Endothelial cell of umbilical vein (primary cell): ENCODE measurements around the gene SLC16A5. TPM values are rescaled to one million over a fixed set of nuclear protein-coding genes. Genes with fewer than 3 reads are reported as not detected.

Experiments
- BruUV-seq: library from RNA; stranded (reverse); fragments of 400-500 nt; replicated peaks from 2 replicates; lab custom pipeline; 2021; lab: Mats Ljungman, UMichigan
- CTCF ChIA-PET: fragments of 300-600, 350-600 bp; sonication (Branson Sonifier 250); formaldehyde crosslinking; loops from one replicate; lab custom pipeline; 2021; ENCODE audit warnings: antibody characterized with exemption, inconsistent platforms; lab: Charles Lee
- POLR2A ChIA-PET: fragments of 300-600, 350-600 bp; sonication (Branson Sonifier 250); formaldehyde crosslinking; loops from one replicate; lab custom pipeline; 2021; ENCODE audit warnings: antibody characterized with exemption, inconsistent platforms; lab: Charles Lee
- DNase-seq: peaks from one replicate; pipeline ENCODE4 v3.0.0-alpha.2; 2011; ENCODE audit warnings: low read depth, low spot score
- FAIRE-seq: peaks from 2 replicates; lab custom pipeline; 2011; peaks lifted over from hg19 to GRCh38; lab: Jason Lieb, UNC
- H2AFZ ChIP-seq: 2 replicates; pipeline ENCODE4 v1.6.0; 2012; ENCODE audit warnings: low read depth, low read length, control low read depth, inconsistent platforms
- H3K27ac ChIP-seq: 2 replicates; pipeline ENCODE4 v1.5.1; 2011; ENCODE audit warnings: low read depth, mild to moderate bottlenecking, control low read depth, low read length, moderate library complexity; ENCODE audit not compliant: insufficient read depth
- H3K27me3 ChIP-seq, 2 experiments: 2 replicates each; pipeline versions ENCODE4 v1.6.0 to v1.6.1; 2011; ENCODE audit warnings: low read length in 2 of 2, mixed read lengths in 1 of 2; ENCODE audit not compliant: control insufficient read depth in 2 of 2, insufficient read depth in 2 of 2
- H3K36me3 ChIP-seq, 2 experiments: 2 replicates in 1 of 2; 3 replicates in 1 of 2; pipeline ENCODE4 v1.5.1; 2011; ENCODE audit warnings: low read length in 2 of 2, mild to moderate bottlenecking in 1 of 2, moderate library complexity in 1 of 2; ENCODE audit not compliant: control insufficient read depth in 2 of 2, insufficient read depth in 2 of 2; ENCODE audit errors: extremely low read depth in 1 of 2
- H3K4me1 ChIP-seq: 3 replicates; pipeline ENCODE4 v1.5.1; 2011; ENCODE audit warnings: mild to moderate bottlenecking, low read length; ENCODE audit not compliant: control insufficient read depth, insufficient read depth; ENCODE audit errors: extremely low read depth
- H3K4me2 ChIP-seq: 2 replicates; pipeline ENCODE4 v1.6.1; 2011; ENCODE audit warnings: low read length, control low read depth, mixed read lengths; ENCODE audit not compliant: insufficient read depth
- H3K4me3 ChIP-seq, 3 experiments: fragments of 200-600 bp in 1 of 3; sonication (generic), shearing (Covaris generic) in 1 of 3; replicated peaks in 1 of 3; 2 replicates each; pipeline ENCODE4 v1.5.1; 2011 to 2016; ENCODE audit warnings: control low read depth in 3 of 3, low read length in 3 of 3, mild to moderate bottlenecking in 2 of 3, inconsistent platforms in 1 of 3, low read depth in 1 of 3, moderate library complexity in 1 of 3; ENCODE audit not compliant: insufficient read depth in 1 of 3
- H3K79me2 ChIP-seq: 2 replicates; pipeline ENCODE4 v1.6.0; 2012; ENCODE audit warnings: low read length, inconsistent platforms; ENCODE audit not compliant: control insufficient read depth, insufficient read depth
- H3K9ac ChIP-seq: replicated peaks from 2 replicates; pipeline ENCODE3; 2011; ENCODE audit warnings: low read length, control low read depth; ENCODE audit not compliant: insufficient read depth; ENCODE audit errors: extremely low read depth
- H3K9me1 ChIP-seq: replicated peaks from 3 replicates; pipeline ENCODE4 v1.6.0; 2011; ENCODE audit warnings: mild to moderate bottlenecking, low read length; ENCODE audit not compliant: control insufficient read depth, insufficient read depth; ENCODE audit errors: extremely low read depth
- H3K9me3 ChIP-seq: replicated peaks from 2 replicates; pipeline ENCODE4 v1.5.1; 2012; ENCODE audit warnings: low read length, inconsistent platforms; ENCODE audit not compliant: control insufficient read depth, insufficient read depth
- H4K20me1 ChIP-seq: replicated peaks from 2 replicates; pipeline ENCODE3; 2011; ENCODE audit warnings: mild to moderate bottlenecking, low read length; ENCODE audit not compliant: control insufficient read depth, insufficient read depth; ENCODE audit errors: extremely low read depth
- CTCF ChIP-seq, 2 donors: IDR thresholded peaks; 1 replicate in 1 of 2; 2 replicates in 1 of 2; pipeline ENCODE4 v1.5.1; 2011; ENCODE audit warnings: low read length in 2 of 2, mild to moderate bottlenecking in 2 of 2, moderate library complexity in 2 of 2, control low read depth in 1 of 2, inconsistent platforms in 1 of 2, low read depth in 1 of 2; ENCODE audit not compliant: insufficient read depth in 1 of 2; ENCODE audit errors: extremely low read depth in 1 of 2
- GATA2 ChIP-seq: IDR thresholded peaks from 2 replicates; pipeline ENCODE4 v1.7.0; 2011; ENCODE audit warnings: low read depth, mild to moderate bottlenecking, moderate library complexity, mixed read lengths, low read length; ENCODE audit not compliant: insufficient read length, insufficient read depth
- JUN ChIP-seq: IDR thresholded peaks from 2 replicates; pipeline ENCODE4 v1.6.1; 2011; ENCODE audit warnings: borderline replicate concordance, low read depth; ENCODE audit not compliant: insufficient read length, insufficient read depth
- MAX ChIP-seq: IDR thresholded peaks from 2 replicates; pipeline ENCODE4 v1.6.1; 2011; ENCODE audit not compliant: insufficient read depth, insufficient read length
- MYC ChIP-seq: IDR thresholded peaks from one replicate; pipeline ENCODE4 v1.6.1; 2011; ENCODE audit warnings: mild to moderate bottlenecking, low read depth, low read length
- POLR2A ChIP-seq: IDR thresholded peaks from 2 replicates; pipeline ENCODE4 v1.6.1; 2012; ENCODE audit warnings: low read depth, mild to moderate bottlenecking, control low read depth, low read length
- POLR2AphosphoS5 ChIP-seq: IDR thresholded peaks from 2 replicates; pipeline ENCODE4 v1.6.1; 2012; ENCODE audit warnings: low read depth, mild to moderate bottlenecking, control low read depth, low read length, moderate library complexity; ENCODE audit not compliant: insufficient read depth
- dilution Hi-C: fragments of 300-500 bp; cut with MboI; formaldehyde crosslinking; loops from one replicate; pipeline ENCODE4 v1.15.0; 2019; ENCODE audit warnings: low sequenced_read_pairs; ENCODE audit not compliant: extremely low pct_ligation_motif_present
- intact Hi-C: fragments of 100-400 bp; cut with micrococcal nuclease; formaldehyde crosslinking; loops from one replicate; pipeline ENCODE4 v1.10.0; 2022
- polyA plus RNA-seq, 4 experiments: library from polyadenylated mRNA; depleted of rRNA in 3 of 4; stranded (reverse) in 3 of 4; unstranded in 1 of 4; fragments of >200 nt; gene quantifications; 2 replicates each; pipeline versions ENCODE4 v1.2.1 to v1.2.3, GENCODE V29; 2011 to 2012; ENCODE audit warnings: missing spikeins in 1 of 4
- total RNA-seq: library from RNA; stranded (reverse); gene quantifications from 2 replicates; pipeline ENCODE4 v1.2.3, GENCODE V29; 2021

SLC16A5 gene
- total and polyA plus RNA-seq, 2 donors (not counting 3 experiments of a cell fraction or from before 2014, with no cell fraction given): 16.4 to 23.3 TPM

GRCh38 chr17:75097865-75098264 lies 10.1 kb downstream of the SLC16A5 start:
- Histone ChIP-seq H3K4me3 (no peak overlapping the region), H3K4me2 (no peak overlapping the region), H3K36me3 (peaks cover 0 to 16% of the 10 kb centered on the region in 2 experiments), H3K9me1 (no peaks in the 10 kb centered on the region), H3K79me2 (no peaks in the 10 kb centered on the region), H2AFZ (no peak overlapping the region), H3K27ac (no peak overlapping the region), H4K20me1 (no peaks in the 10 kb centered on the region), H3K27me3 (no peaks in the 10 kb centered on the region), H3K9ac (no peak overlapping the region), H3K9me3 (no peaks in the 10 kb centered on the region), H3K4me1 (peaks cover 5% of the 10 kb centered on the region)
- intact Hi-C loops (no loop called here), dilution Hi-C loops (no loop called here)
- no peak for FAIRE-seq
- ChIA-PET CTCF (interaction anchor here (1.3 kb wide), 1 partner anchor 16 kb away, joined by 5 read pairs; no protein-coding TSS in a partner anchor), POLR2A (no interaction called here)
- DNase-seq: no peak
- no TSS peak for BruUV-seq
- TF ChIP-seq POLR2AphosphoS5 (no peak), GATA2 (no peak), MYC (no peak), CTCF (IDR thresholded peaks at IDR 0.05; ENCODE audit: extremely low read depth in 1 of 2, insufficient read depth in 1 of 2, low read depth in 1 of 2, low read length in 2 of 2) (no peak), POLR2A (no peak), JUN (no peak), MAX (no peak)
